ENCODE results near the gene HIGD1A. TPM values are rescaled to one million over a fixed set of nuclear protein-coding genes. Genes with fewer than 3 reads are reported as not detected.
A peak's percentile ranks its signal among the peaks of the same experiment; 100 is the strongest.

The HIGD1A gene
- total RNA-seq, 1 donor, result 184 TPM

- TF ChIP-seq CTCF (IDR thresholded peaks at IDR 0.05; ENCODE audit: insufficient read depth, low read depth, low read length), result no peak
- H3K4me3 ChIP-seq (ENCODE audit: low read depth, low read length), result peak overlapping the region; percentile 53
- no peak for DNase-seq (ENCODE audit: low read depth)
Observed at GRCh38 chr3:42773409-42773751, 30.9 kb downstream of the HIGD1A start.

DNA sequence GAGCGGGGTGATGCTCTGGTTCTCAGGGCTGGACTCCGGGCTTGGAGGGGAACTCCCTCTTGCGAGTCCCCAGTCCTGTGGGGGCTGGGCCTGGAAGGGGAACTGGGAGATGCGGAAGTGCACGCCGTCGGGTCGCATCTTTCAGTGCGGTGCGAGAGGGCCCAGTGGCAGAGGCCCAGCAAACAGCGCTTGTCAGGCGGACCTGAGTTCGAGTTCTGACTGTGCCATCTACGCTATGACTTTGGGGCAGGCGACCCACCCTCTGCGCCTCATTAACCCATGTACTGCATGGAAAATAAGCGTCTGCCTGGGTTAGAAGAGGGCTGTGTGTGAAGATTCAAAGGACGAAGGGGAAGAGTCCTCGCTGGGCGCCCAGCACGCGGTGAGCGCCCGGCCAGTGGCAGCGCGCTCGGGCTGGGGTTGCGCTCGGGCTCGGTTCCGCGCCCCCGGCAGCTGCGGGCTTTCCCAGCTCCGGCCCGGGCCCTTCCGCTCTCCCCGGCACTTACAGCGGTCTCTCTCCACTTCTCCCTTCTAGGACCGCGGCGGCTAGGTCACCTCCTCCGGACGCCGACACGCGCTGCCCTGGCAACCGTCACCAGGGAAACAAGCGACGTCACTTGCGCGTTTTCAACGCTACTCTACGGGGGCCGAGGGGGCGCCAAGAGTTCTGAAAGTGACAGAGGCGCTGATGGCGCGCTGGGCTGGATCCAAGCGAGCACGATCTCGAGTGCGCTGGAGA, 31.5 kb downstream of the HIGD1A start, which contains the start of gene CCDC13:
Gene CCDC13, minus strand, starts transcription at position 584 of the 739 bp plus-strand sequence. CDS start 14,908 bp downstream, outside the sequence.
- DNase-seq (ENCODE audit: low read depth), result peak; percentile 93
- no peak for TF ChIP-seq CTCF (IDR thresholded peaks at IDR 0.05; ENCODE audit: insufficient read depth, low read depth, low read length)
- peak within 1 kb of the TSS; percentile 53 for H3K4me3 ChIP-seq (ENCODE audit: low read depth, low read length)

GRCh38 chr3:42771271-42771670, 33.0 kb downstream of the HIGD1A start:
- no peak overlapping the region for H3K4me3 ChIP-seq (ENCODE audit: low read depth, low read length)
- no peak for DNase-seq (ENCODE audit: low read depth)
- no peak for TF ChIP-seq CTCF (IDR thresholded peaks at IDR 0.05; ENCODE audit: insufficient read depth, low read depth, low read length)

DNA sequence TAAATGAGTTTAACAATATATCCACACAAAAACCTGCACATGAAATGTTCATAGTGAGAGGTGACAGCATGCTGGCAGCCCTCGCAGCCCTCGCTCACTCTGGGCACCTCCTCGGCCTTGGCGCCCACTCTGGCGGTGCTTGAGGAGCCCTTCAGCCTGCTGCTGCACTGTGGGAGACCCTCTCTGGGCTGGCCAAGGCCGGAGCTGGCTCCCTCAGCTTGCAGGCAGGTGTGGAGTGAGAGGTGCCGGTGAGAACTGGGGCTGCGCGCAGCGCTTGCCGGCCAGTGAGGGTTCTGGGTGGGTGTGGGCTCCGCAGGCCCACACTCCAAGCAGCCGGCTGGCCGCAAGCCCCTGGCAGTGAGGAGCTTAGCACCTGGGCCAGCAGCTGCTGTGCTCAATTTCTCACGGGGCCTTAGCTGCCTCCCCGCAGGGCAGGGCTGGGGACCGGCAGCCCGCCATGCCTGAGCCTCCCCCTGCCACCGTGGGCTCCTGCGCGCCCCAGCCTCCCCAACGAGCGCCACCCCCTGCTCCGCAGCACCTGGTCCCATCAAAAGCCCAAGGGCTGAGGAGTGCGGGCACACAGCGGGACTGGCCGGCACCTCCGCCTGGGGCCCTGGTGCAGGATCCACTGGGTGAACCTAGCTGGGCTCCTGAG, 34.7 kb downstream of the HIGD1A start:
- no peak for DNase-seq (ENCODE audit: low read depth)
- H3K4me3 ChIP-seq (ENCODE audit: low read depth, low read length), result no peak overlapping the region
- no peak for TF ChIP-seq CTCF (IDR thresholded peaks at IDR 0.05; ENCODE audit: insufficient read depth, low read depth, low read length)

DNA sequence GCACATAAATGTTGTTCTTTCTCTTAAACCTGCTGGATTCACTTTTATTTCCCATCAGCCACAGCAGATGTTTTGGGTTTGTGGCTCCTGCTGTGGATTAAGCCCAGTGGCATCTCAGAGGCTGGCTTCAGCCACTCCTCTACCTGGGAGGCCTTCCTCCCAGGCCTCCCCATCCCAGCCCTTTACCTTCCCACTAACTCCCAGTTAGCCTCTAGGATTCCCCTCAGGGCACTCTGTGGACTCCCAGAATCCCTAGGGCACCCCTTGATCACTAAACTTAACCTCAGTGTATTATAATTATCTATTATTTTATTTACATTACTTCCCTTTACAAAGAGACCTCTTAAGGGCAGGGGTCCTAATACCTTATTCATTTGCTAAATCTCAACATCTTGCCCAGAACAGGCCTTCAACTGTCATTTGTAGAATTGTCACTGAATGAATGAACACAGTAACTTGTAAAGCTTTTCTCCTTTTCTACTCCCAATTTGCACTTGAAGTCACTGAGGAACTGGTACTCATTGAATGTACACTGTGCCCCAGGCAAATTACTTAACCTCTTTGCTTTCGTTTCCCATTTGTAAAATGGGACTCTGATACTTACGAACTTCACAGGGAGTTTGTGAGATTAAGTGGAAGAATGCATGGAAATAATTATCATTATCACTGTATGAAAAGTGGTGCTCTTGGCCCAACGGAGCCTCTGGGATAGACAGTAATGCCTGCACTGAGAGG, 39.6 kb downstream of the HIGD1A start:
- no peak for TF ChIP-seq CTCF (IDR thresholded peaks at IDR 0.05; ENCODE audit: insufficient read depth, low read depth, low read length)

DNA sequence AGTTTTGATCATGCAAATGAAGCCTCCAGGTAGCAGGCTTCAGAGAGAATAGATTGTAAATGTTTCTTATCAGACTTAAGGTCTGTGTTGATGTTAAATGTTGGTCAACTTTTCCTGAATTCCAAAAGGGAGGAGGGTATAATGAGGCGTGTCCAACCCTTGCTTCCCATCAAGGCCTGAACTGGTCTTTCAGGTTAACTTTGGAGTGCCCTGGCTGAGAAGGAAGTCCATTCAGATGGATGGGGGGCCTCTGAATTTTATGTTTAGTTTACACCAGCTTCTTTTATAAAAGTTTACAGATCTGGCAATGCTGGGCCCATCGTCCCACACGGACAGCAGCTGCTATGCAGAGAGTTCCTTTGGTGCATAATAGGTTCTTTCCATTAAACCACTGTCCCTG, 40.2 kb downstream of the HIGD1A start:
- no peak for DNase-seq (ENCODE audit: low read depth)
- H3K4me3 ChIP-seq (ENCODE audit: low read depth, low read length), result no peak overlapping the region
- no peak for TF ChIP-seq CTCF (IDR thresholded peaks at IDR 0.05; ENCODE audit: insufficient read depth, low read depth, low read length)

More for the DNA sequence above, 39.6 kb downstream of the HIGD1A start:
- no peak overlapping the region for H3K4me3 ChIP-seq (ENCODE audit: low read depth, low read length)
- DNase-seq (ENCODE audit: low read depth), result no peak

Measured in fibroblast of villous mesenchyme (primary cell).